Motor neuron (in vitro differentiated cells): ENCODE data around the gene RIMS1. TPM values are rescaled to one million over a fixed set of nuclear protein-coding genes. Genes with fewer than 3 reads are reported as not detected.

Experiments
- ATAC-seq, 8 experiments: fragments of 200-7000 bp; cut with Tn5 transposase; replicated peaks in 6 of 8; 2 replicates each; pipeline ENCODE4 v1.8.0; 2021; ENCODE audit warnings: mild to moderate bottlenecking in 8 of 8, moderate library complexity in 8 of 8
- H3K27ac ChIP-seq, 2 donors: fragments of 250-450 bp; sonication (Bioruptor Pico); 2 replicates each; pipeline ENCODE4 v1.9.0; 2021; ENCODE audit warnings: antibody characterized with exemption in 2 of 2, mild to moderate bottlenecking in 2 of 2, moderate library complexity in 1 of 2
- H3K4me1 ChIP-seq, 2 donors: fragments of 250-450 bp; sonication (Bioruptor Pico); replicated peaks in 1 of 2; 2 replicates each; pipeline ENCODE4 v1.6.1; 2021; ENCODE audit warnings: antibody characterized with exemption in 2 of 2, mild to moderate bottlenecking in 2 of 2, moderate library complexity in 1 of 2
- H3K4me3 ChIP-seq, 5 donors: fragments of 250-450 bp; sonication (Bioruptor Pico); 2 replicates each; pipeline ENCODE4 v1.9.0; 2021; ENCODE audit warnings: antibody characterized with exemption in 5 of 5, mild to moderate bottlenecking in 5 of 5, moderate library complexity in 4 of 5
- WGBS, 10 experiments: fragments of 450-650 bp; shearing (Covaris generic); methylation state at CpG; one replicate each; pipeline ENCODE4 v1.0.0; 2022; 5-methylcytosine and 5-hydroxymethylcytosine counted together
- in situ Hi-C, 9 experiments: fragments of 400-800 bp; cut with MboI; loops; one replicate each; pipeline ENCODE4 v1.15.0; 2021; ENCODE audit warnings: low sequenced_read_pairs in 9 of 9, low pct_unique_long_range_greater_than_20kb in 2 of 9; ENCODE audit not compliant: unreplicated experiment in 9 of 9
- total RNA-seq, 8 experiments: library from RNA; unstranded; fragments of 300-600 nt; gene quantifications; 2 replicates each; pipeline versions ENCODE4 v1.2.3 to v1.2.4, GENCODE V29; 2022

RIMS1 gene
- total RNA-seq, 8 experiments from 2014 or later = 0.04 to 41.5 (median 25.1) TPM; not detected in 1

- ATAC-seq = no peak
- WGBS, 10 experiments = 0 to 40% (median 0%) methylated on average over 1 of the region's 1 CpG; no CpG with 5 or more reads in 2 of the 10 experiments
These were observed 351.7 kb downstream of the RIMS1 start for GRCh38 chr6:72238021-72238420.

GRCh38 chr6:72238900-72239299 lies 352.6 kb downstream of the RIMS1 start:
- no peaks in the 10 kb centered on the region for H3K4me1 ChIP-seq
- in situ Hi-C loops = no loop called here
- H3K4me3 ChIP-seq = no peak overlapping the region
- ATAC-seq = no peak
- 0 to 100% (median 73%) methylated on average over 1 of the region's 1 CpG; no CpG with 5 or more reads in 1 of the 10 experiments for WGBS, 10 experiments
- H3K27ac ChIP-seq = no peak overlapping the region

More at GRCh38 chr6:72238021-72238420, 351.7 kb downstream of the RIMS1 start:
- Histone ChIP-seq H3K27ac (no peak overlapping the region), H3K4me1 (no peaks in the 10 kb centered on the region), H3K4me3 (no peak overlapping the region)
- in situ Hi-C loops = no loop called here

- peak in 1 of 8 experiments; percentile 12 for ATAC-seq
- Histone ChIP-seq H3K4me3 (no peak overlapping the region), H3K27ac (no peak overlapping the region), H3K4me1 (no peaks in the 10 kb centered on the region)
- WGBS, 10 experiments = 0 to 61% (median 25%) methylated on average over 1 to 2 of the region's 2 CpGs; no CpG with 5 or more reads in 1 of the 10 experiments
- in situ Hi-C loops = no loop called here
These were observed 359.2 kb downstream of the RIMS1 start for GRCh38 chr6:72245565-72245964.

DNA sequence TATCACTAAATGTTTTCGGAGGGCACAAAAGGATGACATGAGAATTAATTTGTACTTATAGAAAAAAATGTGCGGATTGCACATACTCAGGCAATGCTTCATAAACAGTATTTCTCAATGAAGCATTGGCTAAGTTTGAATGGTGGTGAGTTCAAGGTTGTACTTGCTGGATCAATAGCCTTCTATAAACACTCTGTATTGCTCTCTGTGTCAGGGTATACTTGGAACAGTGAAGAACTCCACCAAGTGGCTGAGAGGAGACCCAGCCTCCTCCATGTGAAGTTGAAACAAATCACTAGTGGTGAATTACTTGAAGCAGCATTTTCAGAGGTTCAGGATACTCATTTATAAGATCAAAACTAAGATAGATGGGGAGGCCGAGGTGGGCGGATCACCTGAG lies 360.6 kb downstream of the RIMS1 start:
- in situ Hi-C loops = no loop called here
- 60 to 100% (median 89%) methylated on average over 1 to 4 of the region's 4 CpGs for WGBS, 10 experiments
- no peaks in the 10 kb centered on the region for H3K4me1 ChIP-seq
- H3K27ac ChIP-seq = no peak overlapping the region
- no peak for ATAC-seq
- no peak overlapping the region for H3K4me3 ChIP-seq

DNA sequence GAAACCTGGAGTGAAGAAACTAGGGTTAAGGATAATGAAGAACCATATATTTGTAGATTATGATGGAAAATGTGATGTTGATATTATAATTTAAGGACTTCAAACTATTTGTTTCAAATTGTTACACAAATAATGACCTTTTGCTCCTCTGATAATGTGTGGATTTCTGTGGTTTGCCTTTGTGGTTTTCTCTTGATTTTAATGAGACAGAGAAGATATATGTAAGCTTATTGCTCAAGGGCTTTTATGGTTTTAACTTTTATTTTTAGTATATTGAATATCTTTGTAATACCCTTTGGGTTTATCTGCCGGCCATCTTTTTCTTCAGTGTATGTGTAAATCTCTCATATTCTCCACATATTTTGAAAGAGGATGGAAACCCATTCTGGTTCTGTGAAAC lies 362.3 kb downstream of the RIMS1 start:
- WGBS, 10 experiments = 0 to 100% (median 92%) methylated on average over 1 of the region's 1 CpG
- no peak overlapping the region for H3K27ac ChIP-seq
- no peaks in the 10 kb centered on the region for H3K4me1 ChIP-seq
- in situ Hi-C loops = no loop called here
- H3K4me3 ChIP-seq = no peak overlapping the region
- ATAC-seq = no peak

- no peak overlapping the region for H3K4me3 ChIP-seq
- in situ Hi-C loops = no loop called here
- no peaks in the 10 kb centered on the region for H3K4me1 ChIP-seq
- no peak for ATAC-seq
- H3K27ac ChIP-seq = no peak overlapping the region
- 67 to 100% (median 93%) methylated on average over 2 to 3 of the region's 3 CpGs; no CpG with 5 or more reads in 1 of the 10 experiments for WGBS, 10 experiments
These were observed 364.3 kb downstream of the RIMS1 start for GRCh38 chr6:72250664-72251063.

- Histone ChIP-seq H3K4me3 (no peak overlapping the region), H3K4me1 (no peaks in the 10 kb centered on the region), H3K27ac (no peak overlapping the region)
- in situ Hi-C loops = no loop called here
- WGBS, 10 experiments = 0 to 100% (median 80%) methylated on average over 1 to 3 of the region's 3 CpGs
- ATAC-seq = no peak
These were observed 374.1 kb downstream of the RIMS1 start for GRCh38 chr6:72260489-72260888.

- no peak for ATAC-seq
- no peak overlapping the region for H3K4me3 ChIP-seq
- no peaks in the 10 kb centered on the region for H3K4me1 ChIP-seq
- in situ Hi-C loops = no loop called here
- no peak overlapping the region for H3K27ac ChIP-seq
- 0 to 85% (median 60%) methylated on average over 2 to 3 of the region's 3 CpGs for WGBS, 10 experiments
These were observed 375.2 kb downstream of the RIMS1 start for GRCh38 chr6:72261554-72261953.

DNA sequence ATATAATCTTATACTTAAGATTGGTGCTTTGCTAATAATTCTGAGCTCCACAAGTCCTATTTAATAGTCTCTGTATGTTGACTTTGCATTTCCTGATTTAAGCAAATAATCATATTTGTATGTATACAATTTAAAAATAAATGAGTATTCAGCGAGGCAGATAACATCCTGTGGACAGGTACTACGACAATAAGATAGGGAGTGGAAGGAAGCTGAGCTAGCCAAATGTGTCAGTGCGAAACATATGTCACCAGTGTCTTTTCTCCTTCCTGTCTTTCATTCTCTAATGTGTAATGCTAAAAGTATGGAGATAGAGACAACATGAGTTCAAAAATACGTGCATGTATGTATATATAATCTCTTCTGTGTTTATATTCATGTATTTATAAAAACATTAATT lies 375.9 kb downstream of the RIMS1 start:
- Histone ChIP-seq H3K4me1 (no peaks in the 10 kb centered on the region), H3K27ac (no peak overlapping the region), H3K4me3 (no peak overlapping the region)
- no peak for ATAC-seq
- in situ Hi-C loops = no loop called here
- WGBS, 10 experiments = 16 to 90% (median 76%) methylated on average over 2 to 4 of the region's 4 CpGs; no CpG with 5 or more reads in 1 of the 10 experiments

GRCh38 chr6:72267470-72267869 lies 381.1 kb downstream of the RIMS1 start:
- Histone ChIP-seq H3K4me1 (no peaks in the 10 kb centered on the region), H3K4me3 (no peak overlapping the region), H3K27ac (no peak overlapping the region)
- no peak for ATAC-seq
- 0 to 100% (median 95%) methylated on average over 1 of the region's 1 CpG; no CpG with 5 or more reads in 4 of the 10 experiments for WGBS, 10 experiments
- in situ Hi-C loops = no loop called here

- no peak for ATAC-seq
- Histone ChIP-seq H3K4me3 (no peak overlapping the region), H3K4me1 (no peaks in the 10 kb centered on the region), H3K27ac (no peak overlapping the region)
- in situ Hi-C loops = no loop called here
- 0 to 100% (median 33%) methylated on average over 1 of the region's 1 CpG; no CpG with 5 or more reads in 3 of the 10 experiments for WGBS, 10 experiments
These were observed 385.2 kb downstream of the RIMS1 start for GRCh38 chr6:72271531-72271930.

DNA sequence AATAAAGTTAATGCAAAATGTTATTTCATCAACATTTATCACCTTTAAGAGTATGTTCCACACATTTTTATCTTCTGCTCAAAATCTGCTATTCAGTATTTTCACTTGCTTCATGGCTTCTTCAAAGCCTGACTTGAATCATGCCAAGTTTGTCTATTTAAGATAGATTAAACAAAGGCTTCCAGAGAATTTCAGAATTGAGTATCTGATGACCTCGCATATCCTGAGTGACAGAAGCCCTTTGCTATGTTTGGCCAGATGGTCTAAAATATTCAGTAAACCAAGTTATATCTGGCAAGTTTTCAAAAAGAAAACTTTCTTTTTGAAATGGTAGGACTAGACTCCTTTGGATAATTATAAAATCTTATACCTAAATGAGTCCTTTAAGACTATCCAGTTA lies 386.6 kb downstream of the RIMS1 start:
- H3K4me3 ChIP-seq = no peak overlapping the region
- ATAC-seq = no peak
- H3K27ac ChIP-seq = no peak overlapping the region
- H3K4me1 ChIP-seq = no peaks in the 10 kb centered on the region
- in situ Hi-C loops = no loop called here
- WGBS, 10 experiments = 0 to 88% (median 64%) methylated on average over 1 of the region's 1 CpG; no CpG with 5 or more reads in 3 of the 10 experiments

DNA sequence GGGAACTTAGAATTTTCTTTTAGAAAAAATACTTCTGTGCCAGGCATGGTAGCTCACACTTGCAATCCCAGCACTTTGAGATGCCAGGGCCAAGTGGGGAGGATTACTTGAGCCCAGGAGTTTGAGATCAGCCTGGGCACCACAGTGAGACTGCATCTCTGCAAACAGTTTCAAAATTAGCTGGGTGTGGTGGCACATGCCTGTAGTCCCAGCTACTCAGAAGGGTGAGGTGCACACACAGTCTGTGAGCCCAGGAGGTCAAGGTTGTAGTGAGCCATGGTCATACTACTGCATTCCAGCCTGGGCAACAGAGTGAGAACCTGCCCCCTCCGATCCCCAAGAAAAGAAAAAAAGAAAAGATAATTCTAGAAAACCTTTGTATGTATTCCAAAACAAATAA lies 389.5 kb downstream of the RIMS1 start:
- peak in 2 of 8 experiments; percentile 65 to 83 for ATAC-seq
- Histone ChIP-seq H3K4me1 (no peaks in the 10 kb centered on the region), H3K4me3 (no peak overlapping the region), H3K27ac (no peak overlapping the region)
- 0 to 89% (median 67%) methylated on average over 1 of the region's 1 CpG; no CpG with 5 or more reads in 7 of the 10 experiments for WGBS, 10 experiments
- in situ Hi-C loops = no loop called here

DNA sequence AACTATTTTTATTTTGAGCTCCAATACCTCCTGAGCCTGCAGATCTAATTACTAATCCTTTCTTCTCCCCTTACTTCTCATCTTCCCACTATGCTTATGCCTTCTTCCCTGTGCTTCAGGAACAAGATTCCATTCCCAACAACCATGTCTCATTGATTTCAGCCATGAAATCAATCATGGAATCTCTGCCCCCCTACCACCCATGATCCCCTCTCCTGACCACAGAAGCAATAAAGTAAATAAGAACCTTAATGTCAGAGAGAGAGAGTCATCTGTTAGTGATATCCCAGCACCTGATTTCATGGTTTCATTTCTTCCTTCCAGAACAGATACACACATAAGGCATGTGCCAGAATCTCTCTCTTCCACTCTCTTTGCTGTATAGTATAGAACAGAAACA lies 395.9 kb downstream of the RIMS1 start:
- ATAC-seq = no peak
- in situ Hi-C loops = no loop called here
- Histone ChIP-seq H3K27ac (no peak overlapping the region), H3K4me1 (no peaks in the 10 kb centered on the region), H3K4me3 (no peak overlapping the region)
